ENCODE results near the gene GSG1.

DNA sequence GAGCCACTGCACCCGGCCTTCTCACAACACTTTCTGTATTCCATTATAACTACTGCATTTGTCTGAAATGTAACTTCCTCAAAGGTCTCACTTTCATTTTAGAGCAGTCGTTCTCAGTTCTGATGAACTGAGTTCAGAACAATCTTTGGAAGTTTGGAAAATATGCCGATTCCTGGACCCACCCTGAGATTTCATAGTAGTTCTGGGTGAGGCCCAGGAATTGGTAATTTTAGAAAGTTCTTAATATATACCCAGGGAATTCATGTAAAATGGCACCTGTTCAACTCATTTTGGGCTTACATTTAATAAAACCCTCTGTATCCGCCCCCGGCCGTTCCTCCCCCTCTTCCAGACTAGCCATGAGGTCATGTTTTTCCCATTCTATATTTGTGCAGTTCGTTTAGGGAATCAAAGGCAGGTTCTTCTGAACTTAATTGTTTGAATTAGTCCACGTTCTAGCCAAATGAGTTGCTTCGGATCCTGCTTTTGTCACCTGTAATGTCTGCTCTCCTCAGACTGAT is 5.9 kb downstream of the GSG1 start:
- TF ChIP-seq CTCF (IDR thresholded peaks at IDR 0.05): no peak
- no peak for TF ChIP-seq POLR2A (IDR thresholded peaks at IDR 0.05)
